IPS-18a (cell line): ENCODE results near the gene NTRK3.

ENCODE experiments used
- H3K27ac ChIP-seq: one replicate; pipeline ENCODE4 v1.5.1; 2013; ENCODE audit warnings: low read length
- H3K27me3 ChIP-seq: one replicate; pipeline ENCODE4 v1.6.1; 2013; ENCODE audit warnings: mild to moderate bottlenecking, low read length; ENCODE audit not compliant: control insufficient read depth, insufficient read depth
- H3K36me3 ChIP-seq: one replicate; pipeline ENCODE4 v1.6.1; 2013; ENCODE audit warnings: low read depth, low read length; ENCODE audit not compliant: control insufficient read depth
- H3K4me1 ChIP-seq: one replicate; pipeline ENCODE4 v1.6.1; 2013; ENCODE audit warnings: low read depth, low read length; ENCODE audit not compliant: control insufficient read depth
- H3K4me3 ChIP-seq: one replicate; pipeline ENCODE4 v1.5.1; 2013; ENCODE audit warnings: low read length
- H3K9ac ChIP-seq: one replicate; pipeline ENCODE4 v1.6.1; 2013; ENCODE audit warnings: mild to moderate bottlenecking, low read length, moderate library complexity
- H3K9me3 ChIP-seq: one replicate; pipeline ENCODE4 v1.6.1; 2013; ENCODE audit warnings: low read depth, low read length; ENCODE audit not compliant: control insufficient read depth

The NTRK3 gene

DNA sequence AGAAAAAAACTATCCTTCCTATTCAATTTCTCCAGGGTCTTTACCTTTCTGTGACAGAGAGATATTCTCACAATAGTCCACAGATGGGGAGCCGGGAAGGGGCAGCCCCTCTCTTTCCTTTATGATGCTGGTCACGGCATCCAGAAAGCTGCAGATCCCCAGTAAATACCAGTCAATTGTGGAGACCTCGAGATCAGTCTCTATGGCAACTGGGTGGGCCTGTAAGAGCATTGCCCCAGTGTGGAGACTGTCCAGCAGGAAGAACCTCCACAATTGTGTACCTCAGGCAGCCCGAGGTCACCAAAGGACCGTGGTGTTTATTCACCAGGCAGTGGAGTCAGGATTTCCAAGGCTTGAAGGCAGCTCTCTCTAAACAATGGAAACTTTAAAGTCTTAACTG lies 291.2 kb downstream of the NTRK3 start:
- no peaks in the 10 kb centered on the region for H3K27me3 ChIP-seq

DNA sequence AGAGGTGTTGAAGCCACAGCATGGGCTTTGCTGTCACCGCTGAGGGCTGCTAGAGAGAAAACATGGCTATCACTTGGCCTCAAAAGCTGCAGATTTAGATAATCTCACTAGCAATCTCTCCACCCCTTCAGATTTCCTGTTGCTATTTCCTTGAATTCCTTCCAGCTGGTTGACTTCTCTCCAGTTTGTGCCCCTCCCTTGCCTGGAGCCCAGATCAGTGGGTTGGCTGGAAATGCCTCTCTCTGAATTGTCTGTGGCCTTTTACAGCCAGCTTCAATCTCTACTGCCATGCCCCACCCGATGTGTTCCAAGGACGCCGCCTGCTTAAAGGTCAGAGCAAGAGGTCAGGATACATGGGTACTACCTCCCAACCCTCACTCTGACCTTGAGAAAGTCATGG lies 294.1 kb downstream of the NTRK3 start:
- H3K4me1 ChIP-seq, result no peaks in the 10 kb centered on the region
- no peak overlapping the region for H3K9ac ChIP-seq
- H3K4me3 ChIP-seq, result no peak overlapping the region
- H3K9me3 ChIP-seq, result no peaks in the 10 kb centered on the region
- H3K27ac ChIP-seq, result no peak overlapping the region
- H3K27me3 ChIP-seq, result no peaks in the 10 kb centered on the region
- H3K36me3 ChIP-seq, result no peaks in the 10 kb centered on the region

More for the DNA sequence above, 291.2 kb downstream of the NTRK3 start:
- H3K9me3 ChIP-seq, result no peaks in the 10 kb centered on the region
- no peaks in the 10 kb centered on the region for H3K36me3 ChIP-seq
- H3K27ac ChIP-seq, result no peak overlapping the region
- no peak overlapping the region for H3K9ac ChIP-seq
- no peak overlapping the region for H3K4me3 ChIP-seq
- no peaks in the 10 kb centered on the region for H3K4me1 ChIP-seq

DNA sequence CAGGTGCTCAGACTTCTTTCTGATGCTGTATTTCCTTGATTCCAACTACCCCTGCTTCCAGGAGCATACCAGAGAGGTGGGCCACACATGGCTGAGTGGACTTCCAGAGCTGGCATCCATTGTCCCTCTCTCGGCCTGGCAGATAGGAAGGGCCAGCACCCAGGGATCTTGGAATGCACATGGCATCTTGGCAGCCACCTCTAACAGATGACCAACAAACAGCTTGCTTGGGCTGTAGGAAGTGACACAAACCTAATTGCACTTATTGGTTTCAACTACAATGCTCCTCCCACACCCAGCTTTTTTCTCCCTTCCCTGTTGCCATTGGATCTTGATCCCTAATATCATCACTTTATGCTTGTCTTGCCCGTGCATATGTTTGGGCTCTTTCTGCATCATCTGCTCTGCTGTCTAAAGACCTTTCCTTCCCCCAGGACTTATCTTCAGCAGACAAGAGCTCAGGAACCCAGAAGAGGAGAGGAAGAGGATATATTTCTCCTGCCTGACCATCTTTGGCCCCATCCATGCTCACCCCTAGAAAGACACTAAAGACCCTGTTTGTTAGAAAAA lies 294.6 kb downstream of the NTRK3 start:
- no peak overlapping the region for H3K27ac ChIP-seq
- no peaks in the 10 kb centered on the region for H3K4me1 ChIP-seq
- no peak overlapping the region for H3K4me3 ChIP-seq
- no peaks in the 10 kb centered on the region for H3K36me3 ChIP-seq
- no peaks in the 10 kb centered on the region for H3K27me3 ChIP-seq
- no peak overlapping the region for H3K9ac ChIP-seq
- no peaks in the 10 kb centered on the region for H3K9me3 ChIP-seq

DNA sequence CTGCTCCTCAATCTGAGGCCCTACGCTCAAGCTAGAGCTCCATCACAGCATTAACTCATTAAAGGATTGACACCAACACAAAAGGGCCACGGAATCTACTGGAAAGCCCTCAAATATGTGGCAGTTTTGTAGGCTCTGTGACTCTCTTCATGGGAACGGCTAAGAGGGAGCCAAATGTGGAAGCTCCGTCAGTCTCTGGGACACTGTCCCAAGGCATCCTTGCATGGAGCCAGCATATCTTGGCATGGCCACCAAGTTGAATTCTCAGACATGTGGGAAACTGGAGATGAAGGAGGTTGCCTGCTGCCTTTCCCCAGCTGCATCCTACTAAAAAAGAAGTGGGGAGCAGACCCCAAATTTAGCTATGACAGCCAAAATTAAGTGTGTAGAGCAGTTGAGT lies 296.9 kb downstream of the NTRK3 start:
- H3K27me3 ChIP-seq, result no peaks in the 10 kb centered on the region
- H3K4me1 ChIP-seq, result no peaks in the 10 kb centered on the region
- H3K9me3 ChIP-seq, result no peaks in the 10 kb centered on the region
- H3K27ac ChIP-seq, result no peak overlapping the region
- no peaks in the 10 kb centered on the region for H3K36me3 ChIP-seq
- H3K4me3 ChIP-seq, result no peak overlapping the region
- no peak overlapping the region for H3K9ac ChIP-seq

DNA sequence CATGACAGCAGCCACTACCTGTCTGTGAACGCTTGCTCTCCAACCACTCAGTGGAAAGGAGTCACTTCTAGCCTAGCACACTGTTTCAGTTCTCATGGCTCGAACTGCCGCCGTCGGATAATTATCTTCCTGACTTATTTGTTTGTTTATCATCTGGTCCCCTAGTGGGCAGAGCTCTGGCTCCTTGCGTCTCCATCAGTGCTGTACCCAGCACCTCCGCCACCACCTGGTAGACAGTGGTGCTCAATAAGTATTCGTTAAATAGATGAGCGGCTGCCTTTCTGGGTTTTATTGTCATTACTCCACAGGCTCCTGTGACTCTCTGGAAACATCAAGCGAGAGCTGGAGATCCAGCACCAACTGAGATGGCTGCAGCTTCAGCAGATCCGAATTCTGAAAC lies 297.5 kb downstream of the NTRK3 start:
- Histone ChIP-seq H3K36me3 (no peaks in the 10 kb centered on the region), H3K27me3 (no peaks in the 10 kb centered on the region), H3K4me3 (no peak overlapping the region), H3K4me1 (no peaks in the 10 kb centered on the region), H3K27ac (no peak overlapping the region), H3K9ac (no peak overlapping the region), H3K9me3 (no peaks in the 10 kb centered on the region)

DNA sequence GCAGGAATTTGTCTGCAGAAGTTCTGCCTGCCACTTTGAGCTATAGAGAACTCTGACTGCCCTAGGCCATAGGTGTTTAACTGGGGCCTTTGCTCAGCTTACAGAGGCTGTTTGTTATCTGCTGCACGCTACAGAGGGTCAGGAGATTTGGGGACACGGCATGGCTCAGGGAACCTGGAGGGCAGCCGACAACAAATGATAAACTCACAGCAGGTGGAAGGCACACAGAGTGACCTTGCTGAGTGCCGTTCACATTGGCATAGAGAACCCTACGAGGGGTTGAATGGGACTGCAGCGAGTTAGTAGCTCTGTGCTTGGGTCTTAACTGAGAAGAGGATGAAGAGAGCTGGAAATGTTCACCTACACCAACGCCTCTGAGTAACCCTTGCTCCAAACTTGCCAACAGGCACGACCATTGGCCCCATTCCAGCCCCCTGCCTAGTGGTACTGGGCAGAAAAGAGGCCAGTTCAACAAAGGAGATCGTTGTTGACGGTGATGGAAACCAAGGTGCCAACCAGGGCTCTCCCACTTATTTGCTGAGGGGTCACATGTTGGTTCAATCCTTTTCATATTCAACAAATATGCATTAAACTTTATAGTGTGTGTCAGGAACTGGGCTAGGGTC lies 301.1 kb downstream of the NTRK3 start:
- no peaks in the 10 kb centered on the region for H3K4me1 ChIP-seq
- no peaks in the 10 kb centered on the region for H3K27me3 ChIP-seq
- H3K4me3 ChIP-seq, result no peak overlapping the region
- H3K36me3 ChIP-seq, result no peaks in the 10 kb centered on the region
- no peaks in the 10 kb centered on the region for H3K9me3 ChIP-seq
- no peak overlapping the region for H3K27ac ChIP-seq
- H3K9ac ChIP-seq, result no peak overlapping the region

DNA sequence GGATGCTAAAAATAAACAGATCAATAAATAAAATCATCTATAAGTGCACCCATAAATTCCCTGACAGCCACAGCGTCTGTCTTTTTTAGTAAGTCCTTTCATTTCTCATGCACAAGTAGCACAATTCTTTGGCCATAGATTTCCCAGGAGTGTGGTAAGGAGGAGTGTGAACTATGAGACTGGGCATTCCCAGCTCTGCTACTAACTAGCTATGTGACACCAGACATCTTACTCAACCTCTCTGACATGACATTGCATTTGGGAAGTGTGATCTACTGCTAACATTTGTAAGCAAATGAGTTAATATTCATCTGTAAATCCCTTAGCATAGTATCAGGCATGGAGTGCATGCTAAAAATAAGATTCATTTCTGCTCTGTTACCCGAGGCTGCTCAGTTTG lies 301.7 kb downstream of the NTRK3 start:
- H3K36me3 ChIP-seq, result no peaks in the 10 kb centered on the region
- H3K9me3 ChIP-seq, result no peaks in the 10 kb centered on the region
- no peak overlapping the region for H3K4me3 ChIP-seq
- H3K27ac ChIP-seq, result no peak overlapping the region
- no peak overlapping the region for H3K9ac ChIP-seq
- no peaks in the 10 kb centered on the region for H3K4me1 ChIP-seq
- no peaks in the 10 kb centered on the region for H3K27me3 ChIP-seq

DNA sequence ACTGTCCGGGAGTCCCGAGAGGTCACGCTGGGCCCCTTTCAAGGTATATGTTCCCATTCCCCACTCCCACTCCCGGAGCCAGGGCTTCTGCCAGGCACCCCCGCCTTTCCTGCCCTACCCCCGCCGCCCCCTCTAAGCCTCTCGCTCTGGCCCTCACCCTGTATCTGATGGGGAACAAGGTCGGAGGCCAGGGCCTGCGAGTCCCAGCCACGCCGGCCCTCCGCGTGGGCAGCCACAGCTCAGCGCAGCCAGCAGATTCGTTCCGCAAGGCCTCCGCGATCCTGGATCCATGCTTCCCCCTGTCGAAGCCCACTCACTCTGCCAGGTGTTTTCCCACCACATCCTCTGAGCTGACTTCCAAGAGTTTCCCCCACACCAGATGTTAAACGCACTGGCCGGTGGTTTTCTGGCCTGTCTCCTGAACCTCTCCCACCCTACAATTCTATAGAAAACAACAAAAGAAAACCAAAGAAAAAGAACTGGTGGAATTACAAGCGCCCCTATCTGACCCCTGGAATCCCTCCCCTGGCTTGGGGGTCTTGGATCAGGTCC lies 303.7 kb downstream of the NTRK3 start:
- Histone ChIP-seq H3K27ac (no peak overlapping the region), H3K4me3 (no peak overlapping the region), H3K9me3 (no peaks in the 10 kb centered on the region), H3K9ac (no peak overlapping the region), H3K36me3 (no peaks in the 10 kb centered on the region), H3K27me3 (no peaks in the 10 kb centered on the region), H3K4me1 (no peaks in the 10 kb centered on the region)

DNA sequence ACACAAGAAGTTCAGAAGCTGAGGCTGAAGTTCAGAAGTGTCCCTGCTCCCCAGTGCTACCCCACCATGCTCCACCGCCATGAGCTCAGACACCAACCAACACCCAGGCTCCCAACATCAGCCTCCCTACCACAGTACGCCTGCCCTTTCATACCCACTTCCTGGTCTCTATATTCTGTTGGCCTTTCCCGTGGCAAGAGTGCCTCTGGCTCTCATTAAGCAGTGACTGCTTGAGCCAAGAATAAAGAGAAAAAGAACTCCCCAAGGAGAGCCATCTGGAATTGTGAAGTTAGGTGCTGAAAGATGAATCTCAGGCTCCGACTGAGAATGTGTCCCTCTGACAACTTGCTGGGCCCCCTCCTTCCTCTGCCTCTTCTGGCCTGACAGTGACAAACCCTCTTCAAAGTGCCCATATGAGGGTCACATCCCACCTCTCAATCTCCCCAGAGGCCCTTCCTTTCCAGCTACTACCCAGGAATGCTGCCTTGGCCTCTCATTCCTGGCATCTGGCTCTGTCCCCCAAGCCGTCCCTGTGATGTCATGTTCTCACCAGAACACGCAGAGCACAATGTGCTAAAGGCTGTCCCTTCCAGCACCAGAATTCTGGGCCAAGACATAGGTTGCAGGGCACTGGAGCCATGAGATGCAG lies 306.8 kb downstream of the NTRK3 start:
- H3K27me3 ChIP-seq, result no peaks in the 10 kb centered on the region
- no peak overlapping the region for H3K27ac ChIP-seq
- no peaks in the 10 kb centered on the region for H3K4me1 ChIP-seq
- H3K4me3 ChIP-seq, result no peak overlapping the region
- no peak overlapping the region for H3K9ac ChIP-seq
- H3K9me3 ChIP-seq, result no peaks in the 10 kb centered on the region
- H3K36me3 ChIP-seq, result no peaks in the 10 kb centered on the region

DNA sequence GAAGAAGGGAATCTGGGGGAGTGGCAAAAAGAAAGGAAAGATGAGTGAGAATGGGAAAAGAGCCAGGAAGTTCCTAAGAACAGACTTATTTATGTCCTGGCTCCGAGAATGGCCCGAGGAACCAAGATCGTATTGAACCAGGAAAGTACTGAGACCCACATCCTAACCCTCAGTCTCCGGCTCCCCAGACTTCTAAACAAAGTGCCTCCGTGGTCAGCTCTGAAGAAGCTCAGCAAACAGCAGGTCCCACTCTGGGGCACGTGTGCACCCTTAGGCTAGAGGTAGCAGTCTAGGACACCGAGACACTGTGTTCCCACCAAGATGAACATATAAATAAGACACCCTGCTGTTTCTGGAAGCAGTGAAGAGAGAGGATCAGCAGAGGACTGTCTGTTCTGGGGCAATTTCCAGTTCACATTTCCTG lies 307.4 kb downstream of the NTRK3 start:
- H3K36me3 ChIP-seq, result no peaks in the 10 kb centered on the region
- H3K9me3 ChIP-seq, result no peaks in the 10 kb centered on the region
- no peak overlapping the region for H3K27ac ChIP-seq
- H3K4me1 ChIP-seq, result no peaks in the 10 kb centered on the region
- no peak overlapping the region for H3K9ac ChIP-seq
- H3K27me3 ChIP-seq, result no peaks in the 10 kb centered on the region
- H3K4me3 ChIP-seq, result no peak overlapping the region

DNA sequence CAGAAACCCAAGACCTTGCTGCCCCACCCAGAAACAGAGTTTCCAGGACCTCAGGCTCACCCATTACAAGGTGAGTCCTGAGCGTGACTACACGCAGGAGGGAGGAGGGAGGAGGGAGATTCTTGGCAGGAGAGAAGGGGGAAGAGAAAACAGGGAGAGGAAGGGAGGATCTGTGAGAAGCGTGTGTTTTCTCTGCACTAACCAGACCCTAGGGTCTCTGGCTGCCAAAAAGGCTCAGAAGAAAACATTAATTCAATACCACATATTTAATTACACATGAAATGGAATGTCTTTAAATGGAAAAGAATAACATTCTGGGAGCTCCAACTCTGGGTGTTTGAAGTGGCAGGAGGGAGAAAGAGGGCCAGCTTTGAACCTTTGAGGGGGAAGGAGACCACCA lies 309.0 kb downstream of the NTRK3 start:
- Histone ChIP-seq H3K9ac (no peak overlapping the region), H3K4me3 (no peak overlapping the region), H3K4me1 (no peaks in the 10 kb centered on the region), H3K27ac (no peak overlapping the region), H3K9me3 (no peaks in the 10 kb centered on the region), H3K36me3 (no peaks in the 10 kb centered on the region), H3K27me3 (no peaks in the 10 kb centered on the region)

DNA sequence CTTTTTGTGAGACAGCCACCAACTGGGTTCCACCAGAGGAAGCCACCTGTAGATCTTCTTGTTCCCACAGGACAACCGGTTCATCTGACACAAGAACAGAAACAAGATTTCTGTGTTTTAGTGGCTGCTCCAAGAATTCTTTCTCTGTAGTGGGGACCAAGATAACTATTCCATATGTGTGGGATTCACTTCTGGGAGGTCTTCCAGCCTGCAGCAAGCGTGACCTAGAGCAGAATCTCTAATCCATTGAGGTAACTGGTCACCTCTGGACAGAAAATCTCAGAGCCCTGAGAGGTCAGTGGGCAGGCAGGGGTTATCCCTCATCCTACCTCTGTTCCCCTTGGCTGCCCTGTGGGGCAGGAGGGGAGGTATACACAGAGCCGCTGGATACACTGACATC lies 311.3 kb downstream of the NTRK3 start:
- no peaks in the 10 kb centered on the region for H3K9me3 ChIP-seq
- H3K4me3 ChIP-seq, result no peak overlapping the region
- H3K27me3 ChIP-seq, result no peaks in the 10 kb centered on the region
- H3K27ac ChIP-seq, result no peak overlapping the region
- no peaks in the 10 kb centered on the region for H3K4me1 ChIP-seq
- no peak overlapping the region for H3K9ac ChIP-seq
- H3K36me3 ChIP-seq, result no peaks in the 10 kb centered on the region
